Measurements from ENCODE around the gene RNF125. TPM values are rescaled to one million over a fixed set of nuclear protein-coding genes. Genes with fewer than 3 reads are reported as not detected.

Gene RNF125
- total RNA-seq, 3 donors from 2014 or later = 7.5 to 18.7 (median 8.9) TPM

DNA sequence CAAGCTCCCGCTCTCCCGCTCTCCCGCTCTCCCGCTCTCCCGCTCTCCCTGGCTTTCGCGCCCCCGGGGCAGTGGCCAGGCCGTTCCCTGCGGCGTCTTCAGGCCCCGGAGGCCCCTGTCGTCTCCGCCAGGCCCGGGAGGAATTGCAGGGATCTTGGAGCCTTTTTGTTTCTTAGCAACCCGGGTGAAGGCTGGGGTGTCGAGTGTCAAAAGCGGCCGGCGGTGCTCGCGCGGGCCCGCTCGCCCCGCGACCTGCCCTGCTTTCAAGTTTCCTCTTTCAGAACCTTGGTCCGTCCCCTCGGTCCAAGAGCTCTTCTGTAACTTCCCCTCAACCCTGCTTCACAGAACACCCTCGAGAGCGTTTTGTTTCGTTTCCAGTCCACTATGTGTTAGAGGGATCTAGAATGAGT lies 74.5 kb downstream of the RNF125 start:
- intact Hi-C loops (cut with DNase I, micrococcal nuclease) = no loop called here

DNA sequence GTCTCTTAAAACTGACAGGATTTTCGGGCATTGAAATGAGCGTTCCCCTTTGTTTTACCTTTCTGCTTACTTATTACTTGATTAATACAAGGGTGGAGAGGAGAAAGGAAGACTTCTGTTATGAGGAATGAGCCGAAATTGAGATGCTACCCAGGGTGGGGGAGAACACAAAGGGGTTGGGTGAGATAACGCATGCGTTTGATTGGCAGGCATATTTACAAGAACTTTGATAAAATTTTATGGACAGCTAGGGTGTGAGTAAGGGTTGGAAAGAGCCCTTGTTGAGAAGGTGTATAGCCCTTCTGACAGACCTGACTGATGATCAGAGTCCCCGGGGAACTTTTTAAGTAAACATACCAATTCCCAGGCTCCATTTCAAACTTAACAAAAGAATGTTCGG lies 74.9 kb downstream of the RNF125 start:
- peaks cover 18% of the 10 kb centered on the region for H3K4me1 ChIP-seq (ENCODE audit: low read depth)
- peak in 1 of 3 donors; percentile 47 for DNase-seq
- H3K4me3 ChIP-seq = peak overlapping the region; percentile 42
- no peaks in the 10 kb centered on the region for H3K36me3 ChIP-seq (ENCODE audit: low read depth)
- intact Hi-C loops (cut with DNase I, micrococcal nuclease) = no loop called here
- no peaks in the 10 kb centered on the region for H3K9me3 ChIP-seq
- TF ChIP-seq, protein P1, sequence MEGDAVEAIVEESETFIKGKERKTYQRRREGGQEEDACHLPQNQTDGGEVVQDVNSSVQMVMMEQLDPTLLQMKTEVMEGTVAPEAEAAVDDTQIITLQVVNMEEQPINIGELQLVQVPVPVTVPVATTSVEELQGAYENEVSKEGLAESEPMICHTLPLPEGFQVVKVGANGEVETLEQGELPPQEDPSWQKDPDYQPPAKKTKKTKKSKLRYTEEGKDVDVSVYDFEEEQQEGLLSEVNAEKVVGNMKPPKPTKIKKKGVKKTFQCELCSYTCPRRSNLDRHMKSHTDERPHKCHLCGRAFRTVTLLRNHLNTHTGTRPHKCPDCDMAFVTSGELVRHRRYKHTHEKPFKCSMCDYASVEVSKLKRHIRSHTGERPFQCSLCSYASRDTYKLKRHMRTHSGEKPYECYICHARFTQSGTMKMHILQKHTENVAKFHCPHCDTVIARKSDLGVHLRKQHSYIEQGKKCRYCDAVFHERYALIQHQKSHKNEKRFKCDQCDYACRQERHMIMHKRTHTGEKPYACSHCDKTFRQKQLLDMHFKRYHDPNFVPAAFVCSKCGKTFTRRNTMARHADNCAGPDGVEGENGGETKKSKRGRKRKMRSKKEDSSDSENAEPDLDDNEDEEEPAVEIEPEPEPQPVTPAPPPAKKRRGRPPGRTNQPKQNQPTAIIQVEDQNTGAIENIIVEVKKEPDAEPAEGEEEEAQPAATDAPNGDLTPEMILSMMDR (IDR thresholded peaks at IDR 0.05) = no peak
- peak; percentile 10 for ATAC-seq

More for the DNA sequence above, 74.5 kb downstream of the RNF125 start:
- H3K36me3 ChIP-seq (ENCODE audit: low read depth) = no peaks in the 10 kb centered on the region
- peaks cover 18% of the 10 kb centered on the region for H3K4me1 ChIP-seq (ENCODE audit: low read depth)
- TF ChIP-seq, protein P1 (IDR thresholded peaks at IDR 0.05) = no peak
- DNase-seq (peak; percentile 57 to 75 (median 64)), ATAC-seq (peak; percentile 15)
- no peaks in the 10 kb centered on the region for H3K9me3 ChIP-seq
- H3K4me3 ChIP-seq = peak overlapping the region; percentile 42

DNA sequence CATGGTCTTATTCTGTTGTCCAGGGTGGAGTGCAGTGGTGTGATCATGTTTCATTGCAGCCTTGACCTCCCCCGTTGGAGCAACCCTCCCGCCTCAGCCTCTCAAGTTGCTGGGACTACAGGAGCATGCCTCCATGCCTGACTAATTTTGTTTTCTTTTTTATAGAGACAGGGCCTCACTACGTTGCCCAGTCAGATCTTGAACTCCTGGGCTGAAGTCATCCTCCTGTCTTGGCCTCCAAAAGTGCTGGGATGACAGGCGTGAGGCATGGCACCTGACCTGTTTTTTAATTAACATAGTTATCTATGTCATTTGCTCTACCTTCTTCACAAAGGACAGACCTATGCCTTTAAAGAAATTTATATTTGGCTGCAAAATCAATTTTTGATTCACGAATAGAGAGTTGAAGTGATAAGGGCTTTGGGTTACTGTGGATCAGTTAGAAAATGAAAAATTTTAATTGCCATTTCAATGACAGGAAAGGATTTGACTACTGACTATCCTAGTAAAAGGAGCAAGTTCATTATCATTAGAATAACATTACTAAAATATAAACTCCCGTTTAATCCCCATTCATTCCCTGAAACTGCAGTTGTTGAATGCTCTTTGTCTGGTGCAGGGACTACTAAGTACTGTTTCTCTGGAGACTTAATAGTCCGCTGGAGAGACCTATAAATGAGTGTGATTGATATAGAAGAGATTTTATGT lies 76.7 kb downstream of the RNF125 start:
- ATAC-seq = no peak
- TF ChIP-seq, protein P1 (IDR thresholded peaks at IDR 0.05) = no peak
- Histone ChIP-seq H3K4me3 (no peak overlapping the region), H3K4me1 (ENCODE audit: low read depth) (peaks cover 18% of the 10 kb centered on the region), H3K36me3 (ENCODE audit: low read depth) (no peaks in the 10 kb centered on the region), H3K9me3 (no peaks in the 10 kb centered on the region)
- DNase-seq = no peak
- intact Hi-C loops (cut with DNase I, micrococcal nuclease) = no loop called here

DNA sequence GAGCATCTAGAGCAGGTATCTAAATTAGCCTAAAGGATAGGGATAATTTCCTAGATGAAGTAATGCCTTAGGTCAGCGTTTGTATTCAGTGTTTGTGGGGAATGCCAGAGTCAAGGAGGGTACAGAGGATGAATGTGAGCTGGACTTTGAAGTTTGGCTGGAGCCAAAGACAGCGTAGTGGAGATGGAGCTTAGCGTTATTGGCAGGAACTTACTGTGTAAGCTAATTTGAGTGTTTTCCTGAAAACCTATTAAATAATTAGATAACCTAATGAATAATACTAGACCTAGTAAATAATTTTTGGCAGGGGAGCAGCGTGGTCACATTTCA lies 77.2 kb downstream of the RNF125 start:
- intact Hi-C loops (cut with DNase I, micrococcal nuclease) = no loop called here
- DNase-seq = no peak
- no peak for ATAC-seq

DNA sequence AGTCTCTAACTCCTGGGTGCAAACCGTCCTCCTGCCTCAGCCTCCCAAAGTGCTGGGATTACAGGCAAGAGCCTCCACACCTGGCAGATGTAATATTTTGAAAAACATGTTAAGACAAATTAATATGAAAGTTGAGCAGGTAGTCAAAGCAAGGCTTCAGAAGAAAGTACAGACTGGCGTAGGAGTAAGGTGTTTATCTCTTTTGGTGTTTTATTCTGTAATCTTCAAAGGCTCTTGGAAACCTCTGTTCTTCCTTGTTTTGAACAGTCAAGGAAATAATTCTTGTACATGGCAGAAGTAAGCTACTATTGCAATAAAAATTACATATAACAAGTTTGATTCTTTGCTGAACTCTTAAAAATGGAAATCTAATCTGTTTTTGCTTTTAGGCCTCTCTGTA lies 78.3 kb downstream of the RNF125 start:
- Histone ChIP-seq H3K4me1 (ENCODE audit: low read depth) (peaks cover 18% of the 10 kb centered on the region), H3K9me3 (no peaks in the 10 kb centered on the region), H3K36me3 (ENCODE audit: low read depth) (no peaks in the 10 kb centered on the region), H3K4me3 (no peak overlapping the region)
- TF ChIP-seq, protein P1 (IDR thresholded peaks at IDR 0.05) = no peak
- intact Hi-C loops (cut with DNase I, micrococcal nuclease) = no loop called here
- DNase-seq = no peak
- ATAC-seq = no peak

More for the DNA sequence above, 77.2 kb downstream of the RNF125 start:
- TF ChIP-seq, protein P1 (IDR thresholded peaks at IDR 0.05) = no peak
- Histone ChIP-seq H3K4me1 (ENCODE audit: low read depth) (peaks cover 18% of the 10 kb centered on the region), H3K4me3 (no peak overlapping the region), H3K36me3 (ENCODE audit: low read depth) (no peaks in the 10 kb centered on the region), H3K9me3 (no peaks in the 10 kb centered on the region)
